GM10248 (cell line): ENCODE data around the gene ACY1.

Experiments used
- CTCF ChIA-PET: fragments of 300-600 bp; sonication (Branson Sonifier 250); formaldehyde crosslinking; extraction: SDS; loops from one replicate; lab custom pipeline; 2021; ENCODE audit warnings: antibody characterized with exemption; lab: Yijun Ruan, JAX
- POLR2A ChIA-PET: fragments of 350-650 bp; sonication (Branson Sonifier 250); formaldehyde crosslinking; extraction: SDS; loops from one replicate; lab custom pipeline; 2020; ENCODE audit warnings: antibody characterized with exemption; lab: Yijun Ruan, JAX
- DNase-seq: peaks from one replicate; pipeline ENCODE4 v3.0.0; 2012; ENCODE audit errors: extremely low spot score
- TF ChIP-seq, protein P1 (sequence below): IDR thresholded peaks from 2 replicates; pipeline ENCODE4 v1.5.1; 2012; ENCODE audit warnings: mild to moderate bottlenecking, low read depth; ENCODE audit errors: extremely low read depth, missing control alignments, control extremely low read depth

Gene ACY1

DNA sequence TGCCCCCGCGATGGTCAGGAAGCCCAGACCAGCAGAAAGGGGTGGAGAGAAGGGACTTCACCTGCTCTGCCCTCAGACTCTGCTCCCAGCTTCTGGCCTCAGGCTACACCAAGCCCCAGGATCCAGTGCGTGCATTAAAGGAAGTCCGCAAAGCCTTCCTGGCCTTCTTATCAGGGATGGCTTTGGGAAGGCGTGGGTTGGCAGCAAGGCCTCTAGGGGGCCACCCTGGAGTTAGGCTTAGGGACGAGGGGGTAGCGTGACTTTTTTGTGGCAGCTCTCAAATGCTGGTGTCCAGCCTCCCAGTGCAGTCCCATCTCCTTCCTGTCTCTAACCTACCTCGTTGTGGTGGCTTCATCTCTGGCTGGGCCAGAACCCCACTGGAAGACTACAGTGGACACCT is 31.3 kb downstream of the ACY1 start:
- ChIA-PET CTCF (interaction anchor here (1.0 to 9.1 kb wide), 7 partner anchors 9 to 108 kb away, joined by 3 to 91 read pairs (median 12); no protein-coding TSS in a partner anchor), POLR2A (interaction anchor here (0.6 kb wide), 1 partner anchor 191 kb away, joined by 3 read pairs; no protein-coding TSS in a partner anchor)
- TF ChIP-seq, protein P1, sequence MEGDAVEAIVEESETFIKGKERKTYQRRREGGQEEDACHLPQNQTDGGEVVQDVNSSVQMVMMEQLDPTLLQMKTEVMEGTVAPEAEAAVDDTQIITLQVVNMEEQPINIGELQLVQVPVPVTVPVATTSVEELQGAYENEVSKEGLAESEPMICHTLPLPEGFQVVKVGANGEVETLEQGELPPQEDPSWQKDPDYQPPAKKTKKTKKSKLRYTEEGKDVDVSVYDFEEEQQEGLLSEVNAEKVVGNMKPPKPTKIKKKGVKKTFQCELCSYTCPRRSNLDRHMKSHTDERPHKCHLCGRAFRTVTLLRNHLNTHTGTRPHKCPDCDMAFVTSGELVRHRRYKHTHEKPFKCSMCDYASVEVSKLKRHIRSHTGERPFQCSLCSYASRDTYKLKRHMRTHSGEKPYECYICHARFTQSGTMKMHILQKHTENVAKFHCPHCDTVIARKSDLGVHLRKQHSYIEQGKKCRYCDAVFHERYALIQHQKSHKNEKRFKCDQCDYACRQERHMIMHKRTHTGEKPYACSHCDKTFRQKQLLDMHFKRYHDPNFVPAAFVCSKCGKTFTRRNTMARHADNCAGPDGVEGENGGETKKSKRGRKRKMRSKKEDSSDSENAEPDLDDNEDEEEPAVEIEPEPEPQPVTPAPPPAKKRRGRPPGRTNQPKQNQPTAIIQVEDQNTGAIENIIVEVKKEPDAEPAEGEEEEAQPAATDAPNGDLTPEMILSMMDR: no peak
- DNase-seq: no peak

GRCh38 chr3:52015438-52016228 is 32.3 kb downstream of the ACY1 start:
- POLR2A ChIA-PET: interaction anchor here (0.5 kb wide), 1 partner anchor 13 kb away, joined by 3 read pairs; no protein-coding TSS in a partner anchor
- CTCF ChIA-PET: interaction anchor here (0.8 to 9.1 kb wide), 6 partner anchors 13 to 107 kb away, joined by 3 to 91 read pairs (median 12); no protein-coding TSS in a partner anchor
- TF ChIP-seq, protein P1: no peak
- no peak for DNase-seq

- TF ChIP-seq, protein P1: no peak
- POLR2A ChIA-PET: no interaction called here
- CTCF ChIA-PET: interaction anchor here (1.1 to 9.1 kb wide), 2 partner anchors 15 to 101 kb away, joined by 4 to 91 read pairs; no protein-coding TSS in a partner anchor
- no peak for DNase-seq
These were observed 34.3 kb downstream of the ACY1 start for GRCh38 chr3:52017586-52017985.

DNA sequence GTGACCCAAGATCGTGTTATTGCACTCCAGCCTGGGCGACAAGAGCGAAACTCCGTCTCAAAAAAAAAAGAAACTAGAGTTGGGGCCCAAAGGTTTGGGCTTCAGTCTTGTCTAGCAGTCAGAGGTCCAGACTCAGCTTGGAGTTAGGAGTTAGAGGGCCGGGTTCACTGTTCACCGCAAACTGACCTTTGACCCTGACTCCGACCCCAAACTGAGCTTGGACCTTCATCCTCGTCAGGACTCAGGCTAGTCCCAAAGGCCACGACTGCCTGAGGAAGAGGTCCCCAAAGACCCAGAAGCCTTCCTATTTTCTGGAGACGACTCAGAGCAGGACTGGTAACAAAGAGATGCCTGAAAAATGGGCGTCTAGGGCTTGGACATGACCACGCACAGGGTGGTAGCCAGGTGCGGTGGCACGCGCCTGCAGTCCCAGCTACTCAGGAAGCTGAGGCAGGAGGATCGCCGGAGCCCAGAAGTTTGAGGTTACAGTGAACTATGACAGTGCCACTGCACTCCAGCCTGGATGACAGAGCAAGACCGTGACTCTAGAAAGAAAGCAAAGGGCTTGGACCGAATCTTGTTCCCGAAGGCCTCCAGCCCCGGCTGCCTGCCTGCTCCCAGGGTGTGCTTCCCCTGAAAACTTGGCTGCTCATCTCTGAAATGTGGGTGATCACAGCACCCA is 35.1 kb downstream of the ACY1 start:
- CTCF ChIA-PET: interaction anchor here (1.0 to 9.1 kb wide), 2 partner anchors 16 to 105 kb away, joined by 3 to 91 read pairs; no protein-coding TSS in a partner anchor
- POLR2A ChIA-PET: no interaction called here
- no peak for DNase-seq
- TF ChIP-seq, protein P1: no peak

- TF ChIP-seq, protein P1: no peak
- CTCF ChIA-PET: interaction anchor here (0.7 to 9.1 kb wide), 6 partner anchors 8 to 103 kb away, joined by 3 to 91 read pairs (median 4); partner anchors contain the start of gene DUSP7
- DNase-seq: no peak
- POLR2A ChIA-PET: no interaction called here
These were observed 36.2 kb downstream of the ACY1 start for GRCh38 chr3:52019352-52020080.
